T-helper 1 cell treated with Interleukin-12 subunit alpha and Interleukin-12 subunit beta and Interleukin-4 antibody, amounts not matched to agents 30 μg/mL and 1 μg/mL, for 36 hours (primary cell): ENCODE results near the gene KIRREL3.

Source experiments
- H3K27ac Mint-ChIP-seq: one replicate; pipeline ENCODE4 v1.8.0; 2021; ENCODE audit warnings: mild to moderate bottlenecking, mixed read lengths
- H3K27me3 Mint-ChIP-seq: one replicate; pipeline ENCODE4 v1.8.0; 2021; ENCODE audit warnings: low read depth, mixed read lengths
- H3K36me3 Mint-ChIP-seq: one replicate; pipeline ENCODE4 v1.8.0; 2021; ENCODE audit warnings: low read depth, mixed read lengths
- H3K4me1 Mint-ChIP-seq: one replicate; pipeline ENCODE4 v1.8.0; 2021; ENCODE audit warnings: low read depth, mixed read lengths
- H3K4me3 Mint-ChIP-seq: one replicate; pipeline ENCODE4 v1.8.0; 2021; ENCODE audit warnings: mild to moderate bottlenecking, moderate library complexity, mixed read lengths
- H3K9me3 Mint-ChIP-seq: one replicate; pipeline ENCODE4 v1.8.0; 2021; ENCODE audit warnings: mixed read lengths

KIRREL3 gene

DNA sequence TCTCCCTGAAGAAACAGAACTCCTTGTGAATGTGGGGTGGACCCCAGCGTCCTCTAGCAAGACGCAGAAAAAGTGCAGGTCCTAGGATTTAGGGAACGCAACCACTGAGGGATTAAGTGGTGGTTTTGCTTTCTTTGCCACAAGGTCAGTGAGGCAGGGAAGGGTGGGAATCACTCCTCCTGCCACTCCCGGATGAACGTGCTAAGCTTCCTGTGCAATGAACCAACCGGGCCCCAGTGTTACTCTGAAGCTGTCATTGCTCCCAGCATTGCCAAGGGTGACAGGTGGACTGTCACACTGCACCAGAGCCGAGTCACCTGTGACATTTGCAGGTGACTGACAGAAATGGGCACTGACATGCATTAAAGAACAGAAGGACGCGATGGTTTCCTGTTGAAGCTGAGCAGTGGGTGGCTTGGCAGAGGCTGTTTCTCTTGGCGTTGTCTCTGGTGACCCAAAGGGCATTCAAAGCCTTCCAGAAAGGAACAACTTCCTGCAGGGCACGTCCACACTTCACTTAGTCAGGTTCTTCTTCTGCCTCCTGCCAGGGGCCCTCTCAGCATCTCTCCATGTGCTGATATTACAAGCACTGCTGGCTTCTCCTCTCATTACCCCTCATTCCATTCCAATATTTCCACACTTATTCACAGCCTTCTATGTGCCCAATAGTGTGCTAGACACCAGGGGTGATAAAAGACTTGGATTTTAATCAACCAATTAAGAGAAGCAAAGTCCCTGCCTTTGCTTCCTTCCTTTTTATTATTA, 9.7 kb downstream of the KIRREL3 start:
- no peak overlapping the region for H3K27ac Mint-ChIP-seq
- H3K9me3 Mint-ChIP-seq = no peaks in the 10 kb centered on the region
- H3K4me1 Mint-ChIP-seq = no peaks in the 10 kb centered on the region
- no peaks in the 10 kb centered on the region for H3K36me3 Mint-ChIP-seq
- peaks cover 9% of the 10 kb centered on the region for H3K27me3 Mint-ChIP-seq
- no peak overlapping the region for H3K4me3 Mint-ChIP-seq

DNA sequence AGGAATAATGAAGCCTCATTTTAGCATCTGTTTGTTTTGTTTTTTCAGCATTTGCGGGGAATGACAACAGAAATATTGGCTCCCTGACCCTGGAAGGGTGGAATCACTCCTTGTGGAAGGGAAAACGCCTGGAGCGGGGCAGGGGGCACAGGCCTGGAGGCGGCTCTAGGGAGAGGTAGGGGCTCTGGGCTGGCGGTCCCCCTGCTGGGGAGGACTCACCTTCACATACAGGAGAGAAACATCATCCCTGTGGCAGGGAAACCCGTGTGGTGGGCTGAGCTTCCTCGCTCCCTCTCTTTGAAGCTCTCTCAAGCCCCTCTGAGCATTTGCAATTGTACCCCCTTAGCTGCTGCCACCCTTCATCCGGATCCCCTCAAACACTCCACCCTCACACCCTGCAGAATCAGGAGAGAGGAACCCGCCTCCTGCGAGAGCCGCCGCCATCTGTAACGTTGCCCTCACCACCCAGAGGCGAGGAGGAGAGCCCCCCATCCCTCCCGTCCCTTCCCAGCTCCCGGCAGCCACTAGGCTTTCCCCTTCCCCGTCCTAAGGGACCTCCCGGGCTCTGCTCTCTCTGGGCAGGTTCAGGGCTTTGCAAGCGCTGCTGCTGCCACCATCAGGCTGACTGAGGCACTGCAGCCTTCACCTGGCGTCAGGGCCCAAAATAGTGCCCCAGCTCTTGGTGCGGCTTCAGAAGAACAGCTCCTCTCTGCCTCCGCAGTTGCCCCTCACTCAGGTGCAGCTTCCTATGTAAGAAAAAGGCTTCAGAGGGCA, 10.4 kb downstream of the KIRREL3 start:
- Mint-ChIP-seq H3K4me3 (no peak overlapping the region), H3K36me3 (no peaks in the 10 kb centered on the region), H3K4me1 (no peaks in the 10 kb centered on the region), H3K27ac (no peak overlapping the region), H3K27me3 (peaks cover 9% of the 10 kb centered on the region), H3K9me3 (no peaks in the 10 kb centered on the region)

DNA sequence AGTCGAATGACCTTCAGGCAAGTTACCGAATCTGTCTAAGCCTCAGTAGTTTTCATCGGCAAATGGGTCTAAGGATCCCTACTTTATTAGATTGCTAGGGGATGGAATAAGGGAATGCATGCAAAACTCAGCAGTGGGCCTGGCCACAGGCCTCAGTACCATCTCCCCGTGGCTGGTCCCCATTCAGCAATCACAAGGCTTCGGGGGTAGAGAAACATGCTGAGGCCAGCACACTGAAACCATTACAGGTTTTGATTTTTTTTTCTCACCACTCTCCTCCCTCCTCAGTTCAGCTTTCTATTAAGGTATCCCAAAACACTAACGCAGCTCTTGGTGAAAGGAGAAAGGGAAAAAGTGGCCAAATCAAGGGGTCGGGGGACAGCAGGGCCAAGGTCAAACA, 11.9 kb downstream of the KIRREL3 start:
- H3K9me3 Mint-ChIP-seq = no peaks in the 10 kb centered on the region

DNA sequence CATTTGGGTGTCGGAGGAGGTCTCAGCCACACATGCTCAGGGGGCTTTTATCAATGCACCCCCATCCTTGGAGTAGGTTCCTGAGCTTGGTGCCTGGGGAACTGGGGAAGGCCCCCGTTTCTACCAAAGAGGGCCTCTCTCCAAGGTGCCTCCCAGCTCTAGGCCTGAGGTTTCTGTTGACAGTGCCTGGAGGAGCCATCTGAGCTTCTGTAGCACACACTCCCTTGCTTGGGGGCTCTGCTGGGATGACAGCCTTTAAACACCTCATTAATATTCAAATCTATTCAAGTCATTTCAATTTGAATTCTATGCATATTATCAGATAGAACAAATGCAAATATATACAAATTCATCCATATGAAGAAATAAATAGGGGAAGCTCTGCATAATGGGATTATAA, 18.9 kb downstream of the KIRREL3 start:
- Mint-ChIP-seq H3K36me3 (no peaks in the 10 kb centered on the region), H3K4me1 (no peaks in the 10 kb centered on the region), H3K27me3 (no peaks in the 10 kb centered on the region), H3K27ac (no peak overlapping the region), H3K4me3 (no peak overlapping the region), H3K9me3 (no peaks in the 10 kb centered on the region)

More for the DNA sequence above, 11.9 kb downstream of the KIRREL3 start:
- no peak overlapping the region for H3K4me3 Mint-ChIP-seq
- H3K27ac Mint-ChIP-seq = no peak overlapping the region
- H3K36me3 Mint-ChIP-seq = no peaks in the 10 kb centered on the region
- peaks cover 9% of the 10 kb centered on the region for H3K27me3 Mint-ChIP-seq
- H3K4me1 Mint-ChIP-seq = no peaks in the 10 kb centered on the region

DNA sequence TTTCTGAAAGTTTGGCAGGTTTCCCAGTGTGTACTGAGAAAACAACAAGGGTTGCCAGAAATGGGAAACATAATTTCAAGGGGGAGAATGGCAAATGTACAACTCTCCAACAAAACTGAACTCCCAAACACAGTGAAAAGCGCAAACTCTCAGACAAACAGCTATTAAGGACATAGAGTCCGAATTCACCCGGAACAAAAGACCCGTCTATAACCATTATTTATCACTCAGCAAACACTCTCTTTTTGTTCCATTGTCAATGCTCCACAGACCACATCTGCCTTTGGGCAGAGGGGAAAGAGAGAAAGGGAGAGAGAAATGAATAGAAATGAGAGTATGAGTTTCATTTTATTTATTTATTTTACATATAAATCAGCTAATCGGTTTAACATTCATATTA, 21.7 kb downstream of the KIRREL3 start:
- no peaks in the 10 kb centered on the region for H3K4me1 Mint-ChIP-seq
- no peaks in the 10 kb centered on the region for H3K9me3 Mint-ChIP-seq

DNA sequence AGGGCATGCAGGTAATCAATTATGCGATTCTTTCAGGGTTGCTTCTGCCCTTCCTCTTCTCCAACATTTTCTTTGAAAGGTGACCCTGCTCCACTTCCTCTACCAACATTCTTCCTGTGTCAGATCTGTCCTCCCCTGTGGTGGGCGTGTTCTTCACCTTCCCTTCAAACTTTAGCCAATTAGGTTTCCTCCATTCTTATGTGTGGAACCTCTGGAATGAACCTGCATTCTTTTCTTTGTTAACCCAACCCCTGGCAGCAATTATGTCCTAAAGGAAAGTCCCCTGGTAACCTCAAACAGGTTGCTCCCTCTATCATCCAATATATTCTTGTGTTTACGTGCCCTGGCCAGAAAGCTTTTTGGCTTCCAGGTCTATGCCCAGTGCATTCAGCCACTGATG, 22.4 kb downstream of the KIRREL3 start:
- no peaks in the 10 kb centered on the region for H3K27me3 Mint-ChIP-seq
- no peaks in the 10 kb centered on the region for H3K9me3 Mint-ChIP-seq
- H3K27ac Mint-ChIP-seq = no peak overlapping the region
- no peak overlapping the region for H3K4me3 Mint-ChIP-seq
- no peaks in the 10 kb centered on the region for H3K4me1 Mint-ChIP-seq
- H3K36me3 Mint-ChIP-seq = no peaks in the 10 kb centered on the region

More for the DNA sequence above, 21.7 kb downstream of the KIRREL3 start:
- Mint-ChIP-seq H3K27ac (no peak overlapping the region), H3K27me3 (no peaks in the 10 kb centered on the region), H3K4me3 (no peak overlapping the region), H3K36me3 (no peaks in the 10 kb centered on the region)

DNA sequence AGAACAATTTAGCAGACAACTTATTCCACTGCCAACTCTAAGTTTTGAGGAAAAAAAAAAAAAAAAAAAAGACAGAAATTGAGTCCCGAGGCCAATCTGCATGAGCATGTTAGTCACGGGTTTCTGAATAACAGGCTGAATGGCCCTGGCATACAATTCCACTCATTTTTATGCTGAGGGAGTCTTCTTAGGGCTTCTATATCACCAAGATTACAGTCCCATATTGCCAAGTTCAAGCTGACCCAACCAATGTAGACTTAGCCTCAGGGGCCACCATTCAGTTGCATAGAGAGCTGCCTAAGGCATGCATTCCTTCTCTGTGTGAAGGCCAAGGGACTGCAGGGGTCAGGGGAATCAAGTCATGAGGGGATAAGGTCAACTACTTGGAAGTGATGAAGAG, 27.5 kb downstream of the KIRREL3 start:
- no peaks in the 10 kb centered on the region for H3K36me3 Mint-ChIP-seq
- H3K9me3 Mint-ChIP-seq = no peaks in the 10 kb centered on the region
- H3K4me3 Mint-ChIP-seq = no peak overlapping the region
- H3K4me1 Mint-ChIP-seq = no peaks in the 10 kb centered on the region
- no peak overlapping the region for H3K27ac Mint-ChIP-seq
- peaks cover 17% of the 10 kb centered on the region for H3K27me3 Mint-ChIP-seq

DNA sequence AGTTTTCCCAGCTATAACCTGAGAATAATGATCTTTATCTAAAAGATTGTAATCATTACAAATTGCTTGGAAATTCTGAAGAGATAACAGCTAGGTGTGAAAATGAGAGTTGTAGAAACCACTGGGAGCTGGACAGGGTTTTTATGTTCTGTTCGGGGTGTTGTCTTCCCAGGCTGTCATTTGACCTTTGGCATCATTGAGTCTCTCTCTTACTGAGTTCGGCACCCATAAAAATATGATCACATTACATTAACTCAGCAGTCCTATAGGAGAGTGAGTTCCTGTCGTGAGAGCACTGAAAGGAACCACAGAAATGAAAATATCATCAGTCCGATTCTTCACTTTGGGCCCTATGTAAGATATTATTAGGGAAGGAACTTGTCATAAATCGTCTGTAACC, 29.3 kb downstream of the KIRREL3 start:
- Mint-ChIP-seq H3K9me3 (no peaks in the 10 kb centered on the region), H3K27me3 (peaks cover 27% of the 10 kb centered on the region), H3K36me3 (no peaks in the 10 kb centered on the region), H3K4me3 (no peak overlapping the region), H3K27ac (no peak overlapping the region), H3K4me1 (no peaks in the 10 kb centered on the region)

DNA sequence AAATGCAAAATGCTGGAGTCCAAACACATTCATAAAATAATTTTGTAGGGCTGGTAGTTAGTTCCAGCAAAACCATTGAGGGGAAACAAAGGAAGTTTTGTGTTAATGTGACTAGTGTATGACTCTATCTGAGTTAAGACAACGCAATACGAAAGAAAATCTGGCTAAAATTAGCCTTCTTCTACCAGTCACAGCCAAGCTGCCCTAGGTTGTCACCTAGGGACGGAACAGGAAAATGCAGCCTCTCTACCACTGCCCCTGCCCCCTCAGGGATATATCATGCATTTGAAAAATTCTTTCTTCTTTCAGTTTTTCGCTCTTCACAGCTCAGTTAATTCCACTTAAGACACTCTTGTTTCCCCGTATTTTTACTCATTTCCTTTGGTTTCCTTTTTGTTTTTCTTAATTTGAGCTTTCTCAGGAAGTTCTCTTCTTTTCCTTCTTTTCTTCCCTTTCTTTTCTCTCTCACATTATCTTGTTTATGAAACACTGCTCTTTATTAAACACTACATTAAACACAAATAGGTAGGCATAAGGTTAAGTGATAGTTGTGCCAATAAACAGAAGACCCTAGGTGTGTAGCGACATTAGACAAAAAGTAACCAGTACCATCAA, 30.6 kb downstream of the KIRREL3 start:
- Mint-ChIP-seq H3K9me3 (no peaks in the 10 kb centered on the region), H3K27ac (no peak overlapping the region), H3K36me3 (no peaks in the 10 kb centered on the region), H3K4me3 (no peak overlapping the region), H3K27me3 (peaks cover 28% of the 10 kb centered on the region), H3K4me1 (no peaks in the 10 kb centered on the region)

DNA sequence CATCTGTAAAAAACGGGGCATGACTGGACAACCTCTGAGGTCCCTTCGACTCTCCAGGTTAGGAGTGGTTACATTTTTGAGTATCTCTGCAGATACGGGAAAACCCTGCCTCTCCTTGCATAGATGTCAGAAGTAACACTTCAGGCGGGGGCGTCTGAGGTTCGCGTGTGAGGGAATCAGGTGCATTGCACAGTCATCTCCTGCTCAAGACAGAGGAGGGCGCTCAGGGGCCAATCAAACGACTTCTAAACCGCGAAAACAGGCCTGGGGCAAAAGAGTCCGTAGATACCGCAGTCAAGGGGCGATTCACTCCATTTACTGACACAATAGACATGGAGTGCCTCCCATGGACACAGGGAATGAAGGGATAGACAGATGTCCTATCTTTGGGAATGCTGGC, 31.7 kb downstream of the KIRREL3 start:
- Mint-ChIP-seq H3K27me3 (peaks cover 31% of the 10 kb centered on the region), H3K4me3 (no peak overlapping the region), H3K27ac (no peak overlapping the region), H3K4me1 (no peaks in the 10 kb centered on the region), H3K9me3 (no peaks in the 10 kb centered on the region), H3K36me3 (no peaks in the 10 kb centered on the region)

DNA sequence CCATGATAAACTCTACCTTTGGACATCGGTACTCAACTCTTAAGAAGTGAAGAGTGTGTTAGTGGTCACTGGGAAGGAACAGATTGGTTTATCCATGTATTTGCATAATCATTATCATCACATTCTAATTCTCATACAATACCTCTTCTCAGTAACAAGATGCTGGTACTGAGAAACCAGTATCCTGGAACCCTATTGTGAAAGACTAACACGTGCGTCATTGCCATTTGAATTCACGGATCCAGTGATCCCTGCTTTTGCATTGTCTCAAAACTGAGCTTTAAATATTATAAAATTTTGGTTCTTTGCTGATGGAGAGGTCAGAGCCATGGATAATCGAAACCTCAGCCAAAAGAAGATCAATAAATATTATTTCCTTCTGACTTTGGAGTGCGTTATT, 35.2 kb downstream of the KIRREL3 start:
- Mint-ChIP-seq H3K36me3 (no peaks in the 10 kb centered on the region), H3K27ac (no peak overlapping the region), H3K4me1 (no peaks in the 10 kb centered on the region), H3K9me3 (no peaks in the 10 kb centered on the region), H3K27me3 (peaks cover 31% of the 10 kb centered on the region), H3K4me3 (no peak overlapping the region)

DNA sequence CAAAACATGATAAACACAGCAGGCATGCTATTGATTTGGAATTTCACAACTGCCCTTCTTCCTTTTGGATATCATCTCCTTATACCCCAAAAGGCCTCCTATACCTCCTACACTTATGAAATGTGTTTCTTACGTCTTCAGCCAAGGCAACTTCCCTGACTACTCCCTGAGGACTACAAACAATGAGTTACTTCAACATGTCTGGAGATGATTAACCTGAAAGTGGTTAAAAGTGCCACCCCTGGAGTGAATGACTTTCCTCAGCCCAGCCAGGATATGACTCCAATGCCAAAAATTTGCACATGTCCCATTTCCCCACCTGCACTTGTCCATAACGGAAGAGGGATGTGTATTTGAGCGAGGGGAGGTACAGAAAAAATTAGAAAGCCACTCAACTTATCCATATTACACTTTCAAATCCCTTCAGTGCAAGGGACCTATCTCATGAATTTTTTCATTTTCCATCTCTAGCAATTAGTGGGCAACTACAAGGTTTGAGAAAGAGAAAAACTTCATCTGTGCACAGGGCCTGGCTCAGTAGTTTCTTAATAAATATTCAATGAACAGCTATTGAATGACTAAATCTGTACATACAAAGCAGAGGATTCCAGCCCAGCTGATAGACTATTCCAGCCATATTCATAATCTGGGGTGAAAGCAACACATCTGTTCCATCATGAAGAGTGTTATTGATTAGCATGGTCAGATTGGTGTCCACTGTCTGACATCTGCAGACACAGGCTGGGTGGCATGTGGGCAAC, 36.8 kb downstream of the KIRREL3 start:
- Mint-ChIP-seq H3K4me3 (no peak overlapping the region), H3K4me1 (no peaks in the 10 kb centered on the region), H3K27ac (no peak overlapping the region), H3K36me3 (no peaks in the 10 kb centered on the region), H3K9me3 (no peaks in the 10 kb centered on the region), H3K27me3 (peaks cover 15% of the 10 kb centered on the region)

DNA sequence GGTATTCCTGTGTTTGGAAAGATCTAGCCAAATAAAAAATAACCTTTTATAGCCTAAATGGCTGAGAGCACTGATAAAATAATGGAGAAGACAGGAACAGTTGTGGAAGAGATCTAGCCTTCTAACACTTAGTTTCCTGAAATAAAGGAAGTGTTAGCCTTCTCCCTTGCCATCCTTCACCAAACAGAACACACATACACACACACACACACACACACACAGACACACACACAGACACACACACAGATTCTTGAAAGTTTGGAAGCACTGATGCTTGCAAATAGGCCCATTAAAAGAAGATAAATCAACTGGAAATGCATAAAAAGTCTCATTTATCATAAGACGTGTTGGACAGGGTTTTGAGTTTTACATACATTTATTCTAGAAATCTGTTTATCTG, 37.5 kb downstream of the KIRREL3 start:
- Mint-ChIP-seq H3K9me3 (no peaks in the 10 kb centered on the region), H3K4me1 (no peaks in the 10 kb centered on the region), H3K27me3 (peaks cover 14% of the 10 kb centered on the region), H3K4me3 (no peak overlapping the region), H3K27ac (no peak overlapping the region), H3K36me3 (no peaks in the 10 kb centered on the region)

DNA sequence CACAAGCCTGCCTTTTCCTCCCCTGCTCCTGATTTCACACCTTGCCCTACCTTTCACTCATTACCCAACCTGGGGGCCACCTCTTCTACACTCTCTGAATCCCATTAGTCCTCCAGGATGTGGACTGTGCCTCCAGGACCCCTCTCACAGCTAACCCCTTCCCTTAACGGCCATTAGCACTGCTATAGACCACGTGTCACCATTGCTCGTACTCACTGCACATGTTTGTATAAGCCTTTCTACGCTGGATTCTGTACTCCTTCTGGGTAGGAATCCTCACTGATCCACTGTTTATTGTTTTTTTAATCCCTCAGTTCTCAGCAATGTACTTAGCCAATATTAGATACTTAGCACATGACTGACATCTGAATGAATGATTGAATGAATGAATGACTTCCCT, 40.9 kb downstream of the KIRREL3 start:
- no peaks in the 10 kb centered on the region for H3K9me3 Mint-ChIP-seq
- H3K36me3 Mint-ChIP-seq = no peaks in the 10 kb centered on the region
- H3K4me1 Mint-ChIP-seq = no peaks in the 10 kb centered on the region
- H3K4me3 Mint-ChIP-seq = no peak overlapping the region
- H3K27ac Mint-ChIP-seq = no peak overlapping the region
- H3K27me3 Mint-ChIP-seq = peaks cover 3% of the 10 kb centered on the region
